Natural killer cell treated with Interleukin-12 subunit alpha and Interleukin-12 subunit beta and Interleukin-15 and Interleukin-18, amount 100 ng/mL, for 72 hours (primary cell): ENCODE results near the gene OLFM2. TPM values are rescaled to one million over a fixed set of nuclear protein-coding genes. Genes with fewer than 3 reads are reported as not detected.

Experiments used
- ATAC-seq, 2 donors: fragments of 150-1000 bp; cut with Tn5 transposase in 1 of 2; sonication (Bioruptor Pico), chemical (Tn5 transposase) in 1 of 2; 2 replicates each; pipeline ENCODE4 v1.10.0; 2021
- DNase-seq: peaks from one replicate; pipeline ENCODE4 v3.0.0; 2022; ENCODE audit warnings: low spot score
- H3K27ac Mint-ChIP-seq, 2 donors: 1 replicate in 1 of 2; 2 replicates in 1 of 2; pipeline ENCODE4 v1.8.0; 2022; ENCODE audit warnings: mixed read lengths in 2 of 2, mild to moderate bottlenecking in 1 of 2, moderate library complexity in 1 of 2
- H3K27me3 Mint-ChIP-seq, 2 donors: 1 replicate in 1 of 2; 2 replicates in 1 of 2; pipeline ENCODE4 v1.8.0; 2022; ENCODE audit warnings: mixed read lengths in 2 of 2
- H3K36me3 Mint-ChIP-seq: one replicate; pipeline ENCODE4 v1.8.0; 2022; ENCODE audit warnings: mixed read lengths
- H3K4me1 Mint-ChIP-seq, 2 donors: 1 replicate in 1 of 2; 2 replicates in 1 of 2; pipeline ENCODE4 v1.8.0; 2022; ENCODE audit warnings: low read depth in 2 of 2, mixed read lengths in 2 of 2, mild to moderate bottlenecking in 1 of 2
- H3K4me3 Mint-ChIP-seq: one replicate; pipeline ENCODE4 v1.8.0; 2022; ENCODE audit warnings: mixed read lengths
- H3K9me3 Mint-ChIP-seq: 2 replicates; pipeline ENCODE4 v1.8.0; 2022; ENCODE audit warnings: mixed read lengths
- total RNA-seq, 2 donors: library from RNA; stranded (reverse); gene quantifications; one replicate each; pipeline ENCODE4 v1.2.3, GENCODE V29; 2022

OLFM2 gene
- total RNA-seq, 2 donors from 2014 or later, result not detected

GRCh38 chr19:9875796-9876195 lies 60.5 kb downstream of the OLFM2 start:
- Mint-ChIP-seq H3K9me3 (no peaks in the 10 kb centered on the region), H3K27me3 (no peaks in the 10 kb centered on the region), H3K27ac (no peak overlapping the region), H3K4me1 (peaks cover 0 to 2% of the 10 kb centered on the region in 2 donors), H3K4me3 (no peak overlapping the region), H3K36me3 (no peaks in the 10 kb centered on the region)
- ATAC-seq, result no peak
- DNase-seq, result no peak

DNA sequence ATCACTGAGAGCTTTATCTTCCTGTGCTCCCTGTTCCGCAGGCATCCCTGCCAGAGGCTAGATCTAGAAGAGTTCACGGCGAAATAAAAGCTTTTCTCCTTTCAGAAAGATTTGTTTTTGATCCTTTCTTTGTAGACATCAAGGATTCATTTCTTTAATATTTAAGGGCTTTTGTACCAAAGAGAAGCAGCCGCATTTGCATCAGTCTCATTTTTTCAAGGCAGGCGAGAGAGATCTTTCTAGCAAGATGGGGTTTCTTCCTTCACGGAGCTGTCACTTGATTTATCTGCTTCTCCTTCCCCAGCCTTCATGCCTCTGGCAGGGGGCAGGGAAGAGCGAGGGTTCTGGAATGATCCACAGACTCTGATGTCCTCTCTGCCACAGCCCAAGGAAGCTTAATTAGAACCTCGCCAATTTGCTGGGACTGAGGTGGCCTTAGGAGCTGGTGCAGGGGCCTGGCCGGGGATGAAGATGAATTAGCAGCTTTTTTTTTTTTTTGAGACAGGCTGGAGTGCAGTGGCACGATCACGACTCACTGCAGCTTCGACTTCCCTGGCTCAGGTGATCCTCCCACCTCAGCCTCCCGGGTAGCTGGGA lies 61.2 kb downstream of the OLFM2 start:
- H3K9me3 Mint-ChIP-seq, result no peaks in the 10 kb centered on the region
- H3K27me3 Mint-ChIP-seq, result no peaks in the 10 kb centered on the region
- no peak for DNase-seq
- ATAC-seq, result no peak
- H3K36me3 Mint-ChIP-seq, result no peaks in the 10 kb centered on the region
- peaks cover 0 to 2% of the 10 kb centered on the region in 2 donors for H3K4me1 Mint-ChIP-seq
- no peak overlapping the region for H3K27ac Mint-ChIP-seq
- H3K4me3 Mint-ChIP-seq, result no peak overlapping the region

- Mint-ChIP-seq H3K27ac (no peak overlapping the region), H3K36me3 (no peaks in the 10 kb centered on the region), H3K4me3 (no peak overlapping the region), H3K4me1 (no peaks in the 10 kb centered on the region), H3K9me3 (no peaks in the 10 kb centered on the region), H3K27me3 (no peaks in the 10 kb centered on the region)
- DNase-seq (no peak), ATAC-seq (no peak)
Observed at GRCh38 chr19:9872618-9873242, 63.6 kb downstream of the OLFM2 start.

GRCh38 chr19:9871626-9872338 lies 64.5 kb downstream of the OLFM2 start:
- DNase-seq (no peak), ATAC-seq (no peak)
- H3K4me1 Mint-ChIP-seq, result peaks cover 2 to 3% of the 10 kb centered on the region in 2 donors
- no peaks in the 10 kb centered on the region for H3K36me3 Mint-ChIP-seq
- no peaks in the 10 kb centered on the region for H3K9me3 Mint-ChIP-seq
- no peak overlapping the region for H3K27ac Mint-ChIP-seq
- no peaks in the 10 kb centered on the region for H3K27me3 Mint-ChIP-seq
- no peak overlapping the region for H3K4me3 Mint-ChIP-seq

DNA sequence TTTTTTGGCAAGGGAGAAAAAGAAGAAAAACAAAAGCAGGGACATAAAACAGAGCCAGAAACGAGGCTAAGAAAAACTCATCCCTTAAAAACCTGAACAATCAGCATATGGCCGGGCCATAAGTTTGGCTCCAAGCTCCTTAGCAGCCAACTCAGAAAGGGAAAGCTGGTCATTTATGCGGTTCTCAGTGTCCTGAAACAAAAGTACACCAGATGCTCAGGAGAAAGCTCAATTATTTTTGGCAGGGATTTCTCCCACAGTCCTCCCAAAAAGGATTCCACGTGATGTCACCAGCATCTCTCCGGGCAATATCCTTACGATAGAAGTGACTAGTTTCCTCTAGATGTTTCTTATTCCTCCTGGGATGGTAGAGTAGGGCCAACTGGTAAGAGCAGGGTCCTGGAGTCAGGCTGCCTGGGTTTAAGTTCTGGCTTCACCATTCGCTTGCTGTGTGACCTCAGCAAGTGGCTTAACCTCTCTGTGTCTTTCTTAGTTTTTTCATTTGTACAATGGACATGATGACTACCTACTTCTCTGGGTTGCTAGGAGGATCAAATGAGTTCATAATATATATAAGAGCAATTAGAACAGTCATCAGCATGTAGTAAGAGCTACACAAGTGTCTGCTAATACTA lies 67.2 kb downstream of the OLFM2 start:
- DNase-seq (no peak), ATAC-seq (no peak)
- H3K9me3 Mint-ChIP-seq, result no peaks in the 10 kb centered on the region
- no peak overlapping the region for H3K27ac Mint-ChIP-seq
- H3K27me3 Mint-ChIP-seq, result no peaks in the 10 kb centered on the region
- H3K4me3 Mint-ChIP-seq, result no peak overlapping the region
- peaks cover 12 to 16% of the 10 kb centered on the region in 2 donors for H3K4me1 Mint-ChIP-seq
- H3K36me3 Mint-ChIP-seq, result no peaks in the 10 kb centered on the region

DNA sequence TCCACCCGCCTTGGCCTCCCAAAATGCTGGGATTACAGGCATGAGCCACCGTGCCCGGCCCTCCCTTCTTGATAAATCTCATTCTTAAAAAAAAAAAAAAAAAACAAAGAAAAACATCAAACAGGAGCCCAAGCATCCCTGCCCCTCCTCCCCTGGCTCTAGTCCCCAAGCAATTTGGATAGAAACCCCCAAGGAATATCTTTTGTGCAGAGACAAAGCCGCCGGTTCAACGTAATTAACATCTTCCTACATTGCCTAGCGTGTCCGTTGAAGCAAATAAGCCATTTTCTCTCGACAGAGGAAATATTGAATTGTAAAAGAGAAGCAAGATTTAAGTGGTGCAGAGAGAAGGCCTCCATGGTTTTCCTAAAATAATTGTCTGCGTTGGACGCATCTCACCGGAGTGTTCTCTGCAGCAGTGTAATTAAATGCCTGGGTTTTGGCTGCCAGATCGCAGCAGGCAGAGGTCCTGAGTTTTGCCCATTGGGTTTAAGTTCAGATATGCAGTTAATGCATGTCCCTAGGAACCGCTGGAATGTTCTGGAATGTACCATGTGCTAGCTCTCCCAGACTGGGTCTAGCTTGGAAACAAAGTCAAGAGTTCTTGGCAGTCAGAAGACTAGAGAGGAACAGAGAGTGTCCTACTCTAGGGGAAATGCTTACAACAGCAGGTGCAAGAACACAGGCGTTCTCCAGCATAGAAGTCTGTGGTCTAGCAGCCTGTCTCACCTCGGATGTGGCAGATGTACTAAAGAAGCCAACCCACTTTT lies 70.4 kb downstream of the OLFM2 start:
- H3K4me3 Mint-ChIP-seq, result no peak overlapping the region

GRCh38 chr19:9863759-9864158 lies 72.6 kb downstream of the OLFM2 start:
- Mint-ChIP-seq H3K4me1 (peaks cover 24 to 27% of the 10 kb centered on the region in 2 donors), H3K9me3 (no peaks in the 10 kb centered on the region), H3K4me3 (no peak overlapping the region), H3K36me3 (no peaks in the 10 kb centered on the region), H3K27me3 (no peaks in the 10 kb centered on the region), H3K27ac (no peak overlapping the region)
- DNase-seq (no peak), ATAC-seq (no peak)

More for the DNA sequence above, 70.4 kb downstream of the OLFM2 start:
- Mint-ChIP-seq H3K27ac (no peak overlapping the region), H3K36me3 (no peaks in the 10 kb centered on the region), H3K27me3 (no peaks in the 10 kb centered on the region), H3K9me3 (no peaks in the 10 kb centered on the region), H3K4me1 (peaks cover 18 to 21% of the 10 kb centered on the region in 2 donors)
- ATAC-seq, result peak; percentile 54 to 67
- DNase-seq, result no peak

GRCh38 chr19:9862938-9863337 lies 73.4 kb downstream of the OLFM2 start:
- ATAC-seq, result no peak
- no peaks in the 10 kb centered on the region for H3K27me3 Mint-ChIP-seq
- H3K27ac Mint-ChIP-seq, result peak overlapping the region in 1 of 2 donors; percentile 62
- no peaks in the 10 kb centered on the region for H3K36me3 Mint-ChIP-seq
- no peak overlapping the region for H3K4me3 Mint-ChIP-seq
- DNase-seq, result no peak
- no peaks in the 10 kb centered on the region for H3K9me3 Mint-ChIP-seq
- peaks cover 32 to 35% of the 10 kb centered on the region in 2 donors for H3K4me1 Mint-ChIP-seq

GRCh38 chr19:9861503-9861902 lies 74.8 kb downstream of the OLFM2 start:
- Mint-ChIP-seq H3K4me1 (peaks cover 37 to 41% of the 10 kb centered on the region in 2 donors), H3K27ac (peak overlapping the region in 1 of 2 donors; percentile 11), H3K4me3 (no peak overlapping the region), H3K27me3 (no peaks in the 10 kb centered on the region), H3K36me3 (no peaks in the 10 kb centered on the region), H3K9me3 (no peaks in the 10 kb centered on the region)
- DNase-seq, result no peak
- ATAC-seq, result no peak

GRCh38 chr19:9860407-9860806 lies 75.9 kb downstream of the OLFM2 start:
- H3K4me1 Mint-ChIP-seq, result peaks cover 31 to 33% of the 10 kb centered on the region in 2 donors
- no peaks in the 10 kb centered on the region for H3K27me3 Mint-ChIP-seq
- no peak overlapping the region for H3K4me3 Mint-ChIP-seq
- H3K27ac Mint-ChIP-seq, result no peak overlapping the region
- no peaks in the 10 kb centered on the region for H3K9me3 Mint-ChIP-seq
- no peaks in the 10 kb centered on the region for H3K36me3 Mint-ChIP-seq
- ATAC-seq, result no peak
- no peak for DNase-seq

DNA sequence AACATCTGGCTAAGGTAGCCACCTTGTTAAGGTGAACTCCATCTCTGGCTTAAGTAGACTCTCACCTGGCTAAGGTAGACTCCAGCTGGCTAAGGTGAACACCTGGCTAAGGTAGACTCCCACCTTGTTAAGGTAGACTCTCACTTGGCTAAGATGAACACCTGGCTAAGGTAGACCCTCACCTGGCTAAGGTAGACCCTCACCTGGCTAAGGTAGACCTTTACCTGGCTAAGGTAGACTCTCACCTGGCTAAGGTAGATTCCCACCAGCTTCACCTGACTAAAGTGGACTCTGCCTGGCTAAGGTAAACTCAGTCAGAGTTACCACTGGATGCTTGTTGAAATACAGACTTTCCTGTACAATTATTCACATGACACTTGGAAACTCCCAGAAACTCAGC lies 77.5 kb downstream of the OLFM2 start:
- peak overlapping the region; percentile 80 for H3K4me3 Mint-ChIP-seq
- peak overlapping the region; percentile 83 to 86 for H3K27ac Mint-ChIP-seq
- no peak for DNase-seq
- peaks cover 30 to 33% of the 10 kb centered on the region in 2 donors for H3K4me1 Mint-ChIP-seq
- H3K27me3 Mint-ChIP-seq, result no peaks in the 10 kb centered on the region
- no peak for ATAC-seq
- H3K36me3 Mint-ChIP-seq, result no peaks in the 10 kb centered on the region
- no peaks in the 10 kb centered on the region for H3K9me3 Mint-ChIP-seq

GRCh38 chr19:9857920-9858746 lies 78.2 kb downstream of the OLFM2 start:
- ATAC-seq (peak; percentile 21 to 47), DNase-seq (no peak)
- H3K36me3 Mint-ChIP-seq, result no peaks in the 10 kb centered on the region
- peak overlapping the region; percentile 80 for H3K4me3 Mint-ChIP-seq
- no peaks in the 10 kb centered on the region for H3K27me3 Mint-ChIP-seq
- peaks cover 30 to 31% of the 10 kb centered on the region in 2 donors for H3K4me1 Mint-ChIP-seq
- no peaks in the 10 kb centered on the region for H3K9me3 Mint-ChIP-seq
- peak overlapping the region; percentile 83 to 86 for H3K27ac Mint-ChIP-seq
